ENCODE results near the gene PPARG. TPM values are rescaled to one million over a fixed set of nuclear protein-coding genes. Genes with fewer than 3 reads are reported as not detected.
A peak's percentile ranks its signal among the peaks of the same experiment; 100 is the strongest.

Gene PPARG
- total and polyA plus RNA-seq, 2 experiments from 2014 or later: 0.45 to 1.2 TPM

DNA sequence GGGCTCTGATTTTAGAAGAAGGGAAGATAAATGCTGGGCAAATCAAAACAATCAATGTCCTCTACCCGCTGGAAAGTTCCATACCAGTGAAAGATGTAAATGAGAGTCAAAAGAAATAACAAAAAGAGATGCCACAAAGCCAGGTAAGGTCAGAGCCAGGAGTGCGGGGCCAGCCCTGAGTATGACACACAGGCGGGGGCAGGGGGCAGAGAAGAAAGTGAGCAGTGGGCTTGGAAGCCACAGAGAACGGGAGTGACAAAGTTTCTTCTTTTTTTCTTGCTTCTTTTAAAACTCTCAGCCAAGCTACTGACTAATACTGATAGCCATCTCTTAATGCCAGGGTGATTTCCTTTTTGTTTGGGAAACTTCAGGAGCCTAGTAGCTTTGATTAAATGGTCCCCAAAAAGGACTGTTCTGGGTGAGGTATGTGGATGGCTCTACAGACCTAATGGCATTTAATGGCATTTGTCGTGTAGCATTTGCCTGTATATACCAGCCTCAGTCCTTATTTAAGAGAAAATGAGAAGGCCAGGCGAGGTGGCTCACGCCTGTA is 172.3 kb downstream of the PPARG start:
- no peaks in the 10 kb centered on the region for H3K4me1 ChIP-seq (ENCODE audit: low read depth)
- TF ChIP-seq, protein P1, sequence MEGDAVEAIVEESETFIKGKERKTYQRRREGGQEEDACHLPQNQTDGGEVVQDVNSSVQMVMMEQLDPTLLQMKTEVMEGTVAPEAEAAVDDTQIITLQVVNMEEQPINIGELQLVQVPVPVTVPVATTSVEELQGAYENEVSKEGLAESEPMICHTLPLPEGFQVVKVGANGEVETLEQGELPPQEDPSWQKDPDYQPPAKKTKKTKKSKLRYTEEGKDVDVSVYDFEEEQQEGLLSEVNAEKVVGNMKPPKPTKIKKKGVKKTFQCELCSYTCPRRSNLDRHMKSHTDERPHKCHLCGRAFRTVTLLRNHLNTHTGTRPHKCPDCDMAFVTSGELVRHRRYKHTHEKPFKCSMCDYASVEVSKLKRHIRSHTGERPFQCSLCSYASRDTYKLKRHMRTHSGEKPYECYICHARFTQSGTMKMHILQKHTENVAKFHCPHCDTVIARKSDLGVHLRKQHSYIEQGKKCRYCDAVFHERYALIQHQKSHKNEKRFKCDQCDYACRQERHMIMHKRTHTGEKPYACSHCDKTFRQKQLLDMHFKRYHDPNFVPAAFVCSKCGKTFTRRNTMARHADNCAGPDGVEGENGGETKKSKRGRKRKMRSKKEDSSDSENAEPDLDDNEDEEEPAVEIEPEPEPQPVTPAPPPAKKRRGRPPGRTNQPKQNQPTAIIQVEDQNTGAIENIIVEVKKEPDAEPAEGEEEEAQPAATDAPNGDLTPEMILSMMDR (IDR thresholded peaks at IDR 0.05; ENCODE audit: low read depth, low read length): no peak
- no peak overlapping the region for H3K27ac ChIP-seq
- no peaks in the 10 kb centered on the region for H3K36me3 ChIP-seq
- H3K27me3 ChIP-seq: no peaks in the 10 kb centered on the region
- DNase-seq (ENCODE audit: low read depth in 1 of 2, low spot score in 1 of 2): no peak
- H3K9me3 ChIP-seq (ENCODE audit: low read depth): no peaks in the 10 kb centered on the region
- H3K4me3 ChIP-seq: no peak overlapping the region

DNA sequence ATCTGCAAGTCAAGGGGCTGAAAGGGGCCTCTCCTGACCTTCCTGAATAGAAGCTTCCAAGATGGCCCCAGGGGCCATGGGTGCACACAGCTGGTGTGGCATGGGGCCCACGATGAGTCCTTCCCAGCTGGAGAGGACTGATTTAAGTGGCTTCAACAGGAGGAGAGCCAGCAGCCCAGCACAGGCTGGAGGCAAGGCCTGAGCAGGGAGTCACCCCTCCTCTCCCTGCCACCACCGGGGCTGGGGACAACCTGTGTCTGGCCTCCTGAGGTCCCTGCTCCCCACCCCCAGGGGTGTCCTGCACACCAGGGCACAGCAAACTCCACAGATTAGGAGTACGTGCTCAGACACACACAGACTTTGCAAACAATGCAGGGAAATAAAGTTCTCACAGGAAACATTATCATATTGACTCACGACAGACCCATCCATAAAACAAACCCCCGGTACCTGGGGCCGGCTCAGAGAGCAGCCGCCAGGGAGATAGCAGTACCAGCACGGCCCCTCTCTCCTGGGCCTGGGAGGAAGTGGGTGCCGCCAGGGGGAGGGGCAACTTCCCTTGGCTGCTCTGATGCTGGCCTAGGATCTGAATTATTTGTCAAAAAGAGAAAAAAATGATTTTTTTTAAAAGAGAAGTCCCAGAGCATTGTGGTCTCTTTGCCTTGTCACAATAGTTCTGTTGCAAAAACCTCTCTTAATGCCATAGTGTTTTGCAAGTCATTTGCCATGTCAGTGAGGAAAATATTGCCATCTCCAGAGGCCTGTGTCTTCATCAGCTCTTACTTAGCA is 173.5 kb downstream of the PPARG start:
- TF ChIP-seq, protein P1 (IDR thresholded peaks at IDR 0.05; ENCODE audit: low read depth, low read length): no peak

DNA sequence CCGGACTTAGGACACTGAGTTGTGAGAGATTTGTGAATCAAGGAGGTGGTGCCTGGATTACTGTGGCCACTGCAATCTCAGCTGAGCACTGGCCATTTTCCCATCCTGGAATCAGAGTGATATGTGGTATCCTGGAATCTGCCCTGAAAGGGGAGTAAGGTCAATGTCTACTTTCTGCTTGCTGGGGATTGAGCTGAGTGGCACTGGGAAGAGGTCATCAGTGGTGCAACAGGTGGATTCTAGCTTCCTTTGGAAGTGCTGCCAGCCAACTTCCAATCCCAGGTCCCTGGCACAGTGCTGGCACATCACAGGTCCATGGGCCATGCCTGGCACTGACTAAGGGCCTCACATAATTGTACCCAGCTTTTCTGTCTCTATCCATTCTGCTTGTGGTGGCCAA is 174.8 kb downstream of the PPARG start:
- no peak overlapping the region for H3K4me3 ChIP-seq
- H3K9me3 ChIP-seq (ENCODE audit: low read depth): no peaks in the 10 kb centered on the region
- H3K36me3 ChIP-seq: no peaks in the 10 kb centered on the region
- TF ChIP-seq, protein P1 (IDR thresholded peaks at IDR 0.05; ENCODE audit: low read depth, low read length): no peak
- H3K4me1 ChIP-seq (ENCODE audit: low read depth): no peaks in the 10 kb centered on the region
- no peaks in the 10 kb centered on the region for H3K27me3 ChIP-seq
- no peak for DNase-seq (ENCODE audit: low read depth in 1 of 2, low spot score in 1 of 2)
- no peak overlapping the region for H3K27ac ChIP-seq

More for the DNA sequence above, 173.5 kb downstream of the PPARG start:
- Histone ChIP-seq H3K27me3 (no peaks in the 10 kb centered on the region), H3K4me1 (ENCODE audit: low read depth) (no peaks in the 10 kb centered on the region), H3K36me3 (no peaks in the 10 kb centered on the region), H3K9me3 (ENCODE audit: low read depth) (no peaks in the 10 kb centered on the region), H3K4me3 (no peak overlapping the region), H3K27ac (no peak overlapping the region)
- peak in 1 of 2 donors; percentile 16 for DNase-seq (ENCODE audit: low read depth in 1 of 2, low spot score in 1 of 2)

DNA sequence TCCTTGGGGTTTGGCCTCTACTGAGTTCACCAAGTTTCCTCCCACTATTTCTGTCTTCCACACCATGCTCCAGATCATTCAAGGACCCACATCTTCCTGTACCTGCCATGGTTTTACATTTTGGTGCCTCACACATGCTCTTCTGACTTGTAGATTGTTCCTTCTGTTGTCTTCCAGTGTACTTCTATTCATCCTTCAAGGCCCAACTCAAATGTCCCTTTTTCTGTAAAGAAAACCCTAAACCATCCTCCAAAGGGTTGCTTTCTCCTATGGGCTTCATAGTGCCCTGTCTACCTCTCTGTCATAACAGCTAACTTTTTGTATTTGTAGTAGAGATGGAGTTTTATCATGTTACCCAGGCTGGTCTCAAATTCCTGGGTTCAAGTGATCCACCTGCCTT is 175.3 kb downstream of the PPARG start:
- H3K9me3 ChIP-seq (ENCODE audit: low read depth): no peaks in the 10 kb centered on the region
- DNase-seq (ENCODE audit: low read depth in 1 of 2, low spot score in 1 of 2): no peak
- no peak overlapping the region for H3K4me3 ChIP-seq

DNA sequence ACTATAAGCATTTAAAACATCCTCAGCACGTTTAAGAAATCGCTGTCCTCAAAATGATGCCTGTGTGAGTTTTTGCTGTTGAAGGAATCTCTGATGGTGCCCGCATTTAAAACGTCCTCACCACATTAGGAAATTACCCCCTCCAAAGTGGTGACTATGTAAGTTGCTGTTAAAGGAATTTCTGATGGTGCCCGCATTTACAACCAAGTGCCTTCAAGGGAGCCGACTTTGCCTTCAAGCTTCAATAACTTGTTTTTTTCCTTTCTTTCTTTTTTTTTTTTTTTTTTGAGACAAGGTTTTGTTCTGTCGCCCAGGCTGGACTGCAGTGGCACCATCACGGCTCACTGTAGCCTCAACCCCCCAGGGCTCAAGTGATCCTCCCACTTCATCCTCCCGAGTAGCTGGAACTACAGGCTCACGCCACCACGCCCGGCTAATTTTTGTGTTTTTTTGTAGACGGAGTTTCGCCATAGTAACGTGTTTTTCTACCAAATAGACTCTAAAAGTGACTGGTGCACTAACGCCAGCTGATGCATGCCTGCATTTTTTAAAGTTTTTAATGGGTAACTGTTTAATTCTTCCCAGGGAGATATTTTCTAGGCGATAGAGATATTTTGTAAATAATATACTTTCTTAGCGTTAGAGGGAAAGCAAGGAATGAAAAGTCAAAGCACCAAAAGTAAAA is 176.4 kb downstream of the PPARG start:
- Histone ChIP-seq H3K4me3 (no peak overlapping the region), H3K27me3 (no peaks in the 10 kb centered on the region), H3K4me1 (ENCODE audit: low read depth) (no peaks in the 10 kb centered on the region), H3K27ac (no peak overlapping the region), H3K36me3 (no peaks in the 10 kb centered on the region), H3K9me3 (ENCODE audit: low read depth) (no peaks in the 10 kb centered on the region)
- no peak for DNase-seq (ENCODE audit: low read depth in 1 of 2, low spot score in 1 of 2)
- TF ChIP-seq, protein P1 (IDR thresholded peaks at IDR 0.05; ENCODE audit: low read depth, low read length): no peak

More for the DNA sequence above, 175.3 kb downstream of the PPARG start:
- Histone ChIP-seq H3K4me1 (ENCODE audit: low read depth) (no peaks in the 10 kb centered on the region), H3K36me3 (no peaks in the 10 kb centered on the region), H3K27ac (no peak overlapping the region), H3K27me3 (no peaks in the 10 kb centered on the region)
- TF ChIP-seq, protein P1 (IDR thresholded peaks at IDR 0.05; ENCODE audit: low read depth, low read length): no peak
